Measurements from ENCODE around the gene SLC22A1.
"Not testable (repeated sequence)": the region's sequence is repeated elsewhere in the genome, so short reads cannot be mapped to it uniquely, and the experiment has no call there.

The SLC22A1 gene

DNA sequence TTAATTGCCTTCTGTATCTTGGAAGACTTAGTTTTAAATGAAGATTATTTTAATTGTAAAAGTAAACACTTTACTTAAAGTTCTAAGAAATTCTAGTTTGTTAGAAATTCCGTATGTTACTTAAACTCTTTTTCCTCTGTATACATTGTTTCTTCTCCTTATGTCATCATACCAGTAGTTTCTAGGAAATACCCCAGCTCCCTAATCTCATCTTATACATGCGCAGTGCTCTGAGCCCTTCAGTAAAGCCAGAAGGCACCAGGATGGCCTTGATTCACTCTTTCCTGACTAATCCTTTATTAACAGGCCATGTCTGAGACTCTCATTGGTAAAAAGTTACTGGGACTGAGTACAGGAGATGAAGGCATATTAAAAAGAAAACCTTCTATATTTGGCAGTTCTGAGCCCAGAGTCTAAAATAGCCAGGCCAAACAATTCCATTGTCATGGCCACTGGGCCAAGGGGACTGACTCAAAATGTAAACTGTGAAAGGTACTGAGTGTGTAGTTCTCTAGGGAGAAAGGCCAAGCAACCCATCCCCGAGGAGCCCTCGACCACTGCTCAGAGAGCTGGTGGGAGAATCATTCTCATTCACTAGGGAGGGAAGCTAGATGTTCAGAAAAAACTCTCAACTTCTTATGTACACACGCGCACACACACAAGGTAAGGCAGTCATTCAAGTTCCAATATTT, 25.0 kb downstream of the SLC22A1 start:
- Histone ChIP-seq H3K9me3 (no peaks in the 10 kb centered on the region), H3K36me3 (replicated peaks) (no peaks in the 10 kb centered on the region), H3K4me3 (no peak overlapping the region), H3K4me1 (no peaks in the 10 kb centered on the region), H3K27me3 (ENCODE audit: low read depth) (peaks cover 5% of the 10 kb centered on the region)
- in situ Hi-C loops (cut with MboI; ENCODE audit: low sequenced_read_pairs) = loop anchor here (10.0 kb wide), 1 partner anchor 308 kb away; no protein-coding TSS in a partner anchor
- DNase-seq (ENCODE audit: low spot score in 2 of 2) = no peak

DNA sequence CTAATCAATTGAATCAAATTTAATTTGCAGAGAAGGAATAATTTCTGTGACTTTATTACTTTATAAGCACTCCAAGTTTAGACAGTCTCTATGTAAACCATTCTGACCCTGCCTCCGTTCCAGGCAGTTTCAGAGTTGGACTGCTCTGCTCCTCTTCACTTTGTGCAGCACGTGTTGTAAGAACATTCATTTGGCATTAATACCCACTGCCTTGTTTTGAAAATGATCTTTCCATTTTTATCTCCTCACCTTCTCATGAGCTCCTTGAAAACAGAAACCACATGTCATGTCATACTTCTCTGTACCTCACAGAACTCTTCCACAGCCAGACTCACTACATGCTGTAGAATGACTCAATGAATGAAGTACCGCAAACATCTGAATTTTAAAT, 25.5 kb downstream of the SLC22A1 start:
- H3K4me1 ChIP-seq = no peaks in the 10 kb centered on the region
- DNase-seq (ENCODE audit: low spot score in 2 of 2) = no peak
- H3K9me3 ChIP-seq = no peaks in the 10 kb centered on the region
- in situ Hi-C loops (cut with MboI; ENCODE audit: low sequenced_read_pairs) = loop anchor here (10.0 kb wide), 1 partner anchor 308 kb away; no protein-coding TSS in a partner anchor
- peaks cover 5% of the 10 kb centered on the region for H3K27me3 ChIP-seq (ENCODE audit: low read depth)
- H3K4me3 ChIP-seq = no peak overlapping the region
- H3K36me3 ChIP-seq (replicated peaks) = no peaks in the 10 kb centered on the region

- Histone ChIP-seq H3K27me3 (ENCODE audit: low read depth) (peaks cover 5% of the 10 kb centered on the region), H3K4me1 (no peaks in the 10 kb centered on the region), H3K9me3 (no peaks in the 10 kb centered on the region), H3K4me3 (no peak overlapping the region), H3K36me3 (replicated peaks) (no peaks in the 10 kb centered on the region)
- no peak for DNase-seq (ENCODE audit: low spot score in 2 of 2)
- in situ Hi-C loops (cut with MboI; ENCODE audit: low sequenced_read_pairs) = no loop called here
Observed at GRCh38 chr6:160154471-160154870, 32.9 kb downstream of the SLC22A1 start.

DNA sequence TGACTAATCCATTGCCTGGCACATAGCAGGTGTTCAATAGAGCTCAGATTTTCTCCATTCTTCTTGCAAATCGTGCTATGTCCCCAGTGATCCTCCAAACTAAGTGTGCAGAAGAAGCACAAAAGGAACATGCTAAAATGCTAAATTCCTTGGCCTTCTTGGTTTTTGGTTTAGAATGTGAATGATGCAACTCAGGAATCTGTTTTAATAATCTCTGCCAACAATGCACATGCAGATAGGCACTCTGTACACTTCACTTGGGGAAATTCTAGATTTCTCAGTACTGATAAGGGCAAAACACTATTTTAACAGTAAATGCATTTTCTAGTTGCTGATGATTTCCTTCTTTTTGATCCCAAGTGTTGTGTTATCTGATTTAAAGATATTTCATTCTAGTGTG, 35.2 kb downstream of the SLC22A1 start:
- Histone ChIP-seq H3K4me3 (no peak overlapping the region), H3K36me3 (replicated peaks) (no peaks in the 10 kb centered on the region), H3K4me1 (no peaks in the 10 kb centered on the region), H3K27me3 (ENCODE audit: low read depth) (no peaks in the 10 kb centered on the region), H3K9me3 (no peaks in the 10 kb centered on the region)
- in situ Hi-C loops (cut with MboI; ENCODE audit: low sequenced_read_pairs) = no loop called here
- DNase-seq (ENCODE audit: low spot score in 2 of 2) = no peak

DNA sequence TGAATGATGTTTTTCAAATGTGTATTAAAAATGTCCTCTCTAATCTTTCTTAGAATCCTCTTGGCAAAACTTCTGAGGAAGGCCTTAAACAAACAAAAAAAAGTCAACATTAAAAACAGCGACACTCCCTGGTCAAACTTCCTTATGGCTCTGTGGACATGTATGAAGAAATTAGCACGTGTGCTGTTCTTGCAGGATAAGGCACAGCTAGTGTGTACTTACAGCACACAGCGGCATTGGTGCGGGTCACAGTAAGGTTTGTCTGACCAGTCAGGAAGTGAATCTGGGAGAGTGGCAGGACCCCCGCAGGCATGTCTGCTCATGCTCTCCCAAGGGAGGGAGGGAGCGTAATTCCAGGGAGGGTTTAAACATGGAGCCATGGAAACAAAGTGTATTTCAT, 38.8 kb downstream of the SLC22A1 start:
- H3K4me3 ChIP-seq = no peak overlapping the region
- no peaks in the 10 kb centered on the region for H3K27me3 ChIP-seq (ENCODE audit: low read depth)
- in situ Hi-C loops (cut with MboI; ENCODE audit: low sequenced_read_pairs) = no loop called here
- no peaks in the 10 kb centered on the region for H3K36me3 ChIP-seq (replicated peaks)
- no peak for DNase-seq (ENCODE audit: low spot score in 2 of 2)
- no peaks in the 10 kb centered on the region for H3K4me1 ChIP-seq
- H3K9me3 ChIP-seq = no peaks in the 10 kb centered on the region

DNA sequence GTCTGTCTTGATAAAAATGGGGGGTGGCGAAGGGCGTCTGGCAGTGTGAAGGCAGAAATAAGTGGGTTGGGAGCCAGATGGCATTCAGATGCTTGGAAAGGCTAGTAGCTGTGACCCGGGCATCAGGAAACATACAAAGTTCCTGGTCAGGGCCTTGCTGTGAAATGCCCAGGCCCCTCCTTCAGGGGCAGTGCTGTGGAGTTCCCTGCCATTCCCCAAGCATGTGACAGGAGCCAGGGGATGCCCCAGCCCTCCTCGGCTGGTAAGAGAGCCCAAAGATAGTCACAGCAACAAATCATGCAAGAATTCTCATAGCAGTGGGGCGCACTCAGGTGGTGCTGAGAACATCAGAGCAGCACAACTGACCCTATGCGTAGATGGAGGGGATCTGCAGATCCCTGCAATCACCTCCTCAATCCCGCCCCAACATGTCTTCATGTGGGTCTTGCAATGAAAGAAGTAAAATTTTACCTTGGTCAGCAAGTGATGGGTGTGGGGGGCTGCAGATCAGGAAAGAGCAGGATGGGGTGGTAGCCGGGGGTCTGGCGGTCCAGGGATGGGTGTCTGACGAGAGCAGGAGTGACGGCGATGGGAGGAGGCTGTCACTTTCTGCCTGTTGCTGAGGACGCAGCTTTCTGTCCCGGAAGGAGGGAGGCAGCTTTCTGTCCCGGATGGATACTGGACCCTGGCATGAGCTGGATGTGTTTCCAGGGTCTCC, 39.5 kb downstream of the SLC22A1 start:
- Histone ChIP-seq H3K27me3 (ENCODE audit: low read depth) (no peaks in the 10 kb centered on the region), H3K9me3 (no peaks in the 10 kb centered on the region), H3K4me3 (no peak overlapping the region), H3K36me3 (replicated peaks) (no peaks in the 10 kb centered on the region), H3K4me1 (no peaks in the 10 kb centered on the region)
- DNase-seq (ENCODE audit: low spot score in 2 of 2) = no peak
- in situ Hi-C loops (cut with MboI; ENCODE audit: low sequenced_read_pairs) = no loop called here

GRCh38 chr6:160161647-160161986, 40.0 kb downstream of the SLC22A1 start:
- Histone ChIP-seq H3K36me3 (replicated peaks) (no peaks in the 10 kb centered on the region), H3K27me3 (ENCODE audit: low read depth) (no peaks in the 10 kb centered on the region), H3K4me3 (no peak overlapping the region), H3K9me3 (no peaks in the 10 kb centered on the region), H3K4me1 (no peaks in the 10 kb centered on the region)
- in situ Hi-C loops (cut with MboI; ENCODE audit: low sequenced_read_pairs) = no loop called here
- no peak for DNase-seq (ENCODE audit: low spot score in 2 of 2)

DNA sequence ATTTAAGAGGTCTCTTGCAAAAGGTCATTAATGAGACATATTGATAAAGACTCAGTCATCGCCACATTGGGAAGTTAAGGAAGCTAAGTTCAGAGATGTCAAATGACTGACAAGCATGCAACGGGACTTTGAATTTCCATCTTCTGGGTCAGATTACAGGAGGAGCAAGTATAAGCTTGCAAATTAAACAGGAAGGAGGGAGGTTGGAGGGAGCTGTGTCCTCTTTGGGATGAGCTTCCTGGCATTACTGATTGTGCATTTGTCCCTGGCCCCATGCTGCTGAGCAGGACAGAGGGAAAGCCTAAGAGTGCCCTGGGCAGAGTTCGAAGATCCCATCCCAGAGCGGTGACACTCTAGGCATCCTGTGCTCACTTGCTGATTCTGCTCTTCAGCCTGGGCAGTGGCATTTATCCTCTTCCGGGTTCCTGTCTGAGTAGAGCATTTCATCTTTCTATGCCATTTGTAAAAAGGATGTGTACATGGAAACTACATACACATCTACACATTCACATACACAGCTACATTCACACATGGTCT, 40.5 kb downstream of the SLC22A1 start:
- in situ Hi-C loops (cut with MboI; ENCODE audit: low sequenced_read_pairs) = no loop called here
- no peak for DNase-seq (ENCODE audit: low spot score in 2 of 2)
- Histone ChIP-seq H3K27me3 (ENCODE audit: low read depth) (no peaks in the 10 kb centered on the region), H3K4me3 (no peak overlapping the region), H3K9me3 (no peaks in the 10 kb centered on the region), H3K4me1 (no peaks in the 10 kb centered on the region), H3K36me3 (replicated peaks) (no peaks in the 10 kb centered on the region)

DNA sequence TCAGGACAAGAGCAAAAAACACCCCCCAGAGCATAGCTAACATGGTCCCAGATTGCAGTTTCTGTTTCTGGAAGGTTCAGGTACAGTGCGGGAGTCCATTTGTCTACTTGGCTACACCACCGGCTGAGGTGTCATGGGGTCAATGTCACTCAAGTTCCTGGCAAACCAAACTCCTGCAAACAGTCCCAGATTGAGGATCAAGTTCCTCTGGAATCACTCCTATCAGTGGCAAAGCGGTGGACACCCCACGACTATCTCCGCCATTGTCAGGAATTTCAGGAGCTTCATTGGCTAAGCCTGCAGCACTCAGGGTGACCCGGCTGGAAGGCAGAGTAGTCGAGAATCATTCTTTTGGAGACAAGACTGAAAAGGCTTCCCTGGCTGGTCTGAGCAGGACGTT, 41.8 kb downstream of the SLC22A1 start:
- Histone ChIP-seq H3K9me3 (no peaks in the 10 kb centered on the region), H3K4me3 (no peak overlapping the region), H3K4me1 (no peaks in the 10 kb centered on the region), H3K36me3 (replicated peaks) (no peaks in the 10 kb centered on the region), H3K27me3 (ENCODE audit: low read depth) (no peaks in the 10 kb centered on the region)
- in situ Hi-C loops (cut with MboI; ENCODE audit: low sequenced_read_pairs) = no loop called here
- no peak for DNase-seq (ENCODE audit: low spot score in 2 of 2)

GRCh38 chr6:160163912-160164311, 42.3 kb downstream of the SLC22A1 start:
- DNase-seq (ENCODE audit: low spot score in 2 of 2) = no peak
- in situ Hi-C loops (cut with MboI; ENCODE audit: low sequenced_read_pairs) = no loop called here
- H3K4me1 ChIP-seq = no peaks in the 10 kb centered on the region
- H3K4me3 ChIP-seq = no peak overlapping the region
- no peaks in the 10 kb centered on the region for H3K9me3 ChIP-seq
- H3K36me3 ChIP-seq (replicated peaks) = no peaks in the 10 kb centered on the region
- no peaks in the 10 kb centered on the region for H3K27me3 ChIP-seq (ENCODE audit: low read depth)

GRCh38 chr6:160165928-160166327, 44.3 kb downstream of the SLC22A1 start:
- H3K27me3 ChIP-seq (ENCODE audit: low read depth); in situ Hi-C loops (cut with MboI; ENCODE audit: low sequenced_read_pairs); DNase-seq (ENCODE audit: low spot score in 2 of 2); H3K36me3 ChIP-seq (replicated peaks); H3K4me3 ChIP-seq; H3K4me1 ChIP-seq; H3K9me3 ChIP-seq: not testable (repeated sequence)

DNA sequence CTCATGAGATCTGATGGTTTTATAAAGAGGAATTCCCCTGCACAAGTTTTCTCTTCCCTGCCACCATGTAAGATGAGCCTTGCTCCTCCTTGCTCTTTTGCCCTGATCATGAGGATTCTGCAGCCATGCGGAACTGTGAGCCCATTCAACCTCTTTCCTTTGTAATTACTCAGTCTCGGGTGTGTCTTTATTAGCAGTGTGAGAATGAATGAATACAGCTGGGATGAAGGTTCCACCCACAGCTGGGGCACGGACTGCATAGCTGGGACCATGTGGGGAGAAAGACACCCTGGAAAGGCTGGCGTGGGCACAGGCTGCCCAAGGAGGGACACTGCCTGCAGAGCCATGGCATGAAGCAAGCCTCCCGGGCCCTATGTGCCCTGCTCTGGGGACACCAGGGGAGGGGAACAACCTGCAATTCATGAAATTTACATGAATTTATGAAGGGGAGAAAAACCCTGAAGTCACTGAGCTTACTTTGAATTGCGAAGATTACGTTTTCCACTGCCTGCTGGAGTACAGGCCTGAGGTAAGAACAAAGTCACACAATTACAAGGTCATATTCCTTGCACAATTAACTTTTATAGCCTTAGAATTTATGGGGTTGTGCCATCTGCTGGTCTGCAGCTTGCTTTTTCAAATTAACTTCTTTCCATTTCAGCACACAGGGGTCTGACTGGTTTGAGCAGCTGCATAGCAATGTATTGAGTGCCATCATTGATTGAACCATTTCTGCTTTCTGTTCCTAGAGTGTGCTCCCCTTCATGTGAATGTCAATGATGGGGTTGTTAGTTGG, 46.2 kb downstream of the SLC22A1 start:
- no peaks in the 10 kb centered on the region for H3K36me3 ChIP-seq (replicated peaks)
- H3K4me1 ChIP-seq = no peaks in the 10 kb centered on the region
- in situ Hi-C loops (cut with MboI; ENCODE audit: low sequenced_read_pairs) = no loop called here
- no peak overlapping the region for H3K4me3 ChIP-seq
- H3K9me3 ChIP-seq = no peaks in the 10 kb centered on the region
- peak in 1 of 2 experiments; percentile 5 for DNase-seq (ENCODE audit: low spot score in 2 of 2)
- H3K27me3 ChIP-seq (ENCODE audit: low read depth) = no peaks in the 10 kb centered on the region

DNA sequence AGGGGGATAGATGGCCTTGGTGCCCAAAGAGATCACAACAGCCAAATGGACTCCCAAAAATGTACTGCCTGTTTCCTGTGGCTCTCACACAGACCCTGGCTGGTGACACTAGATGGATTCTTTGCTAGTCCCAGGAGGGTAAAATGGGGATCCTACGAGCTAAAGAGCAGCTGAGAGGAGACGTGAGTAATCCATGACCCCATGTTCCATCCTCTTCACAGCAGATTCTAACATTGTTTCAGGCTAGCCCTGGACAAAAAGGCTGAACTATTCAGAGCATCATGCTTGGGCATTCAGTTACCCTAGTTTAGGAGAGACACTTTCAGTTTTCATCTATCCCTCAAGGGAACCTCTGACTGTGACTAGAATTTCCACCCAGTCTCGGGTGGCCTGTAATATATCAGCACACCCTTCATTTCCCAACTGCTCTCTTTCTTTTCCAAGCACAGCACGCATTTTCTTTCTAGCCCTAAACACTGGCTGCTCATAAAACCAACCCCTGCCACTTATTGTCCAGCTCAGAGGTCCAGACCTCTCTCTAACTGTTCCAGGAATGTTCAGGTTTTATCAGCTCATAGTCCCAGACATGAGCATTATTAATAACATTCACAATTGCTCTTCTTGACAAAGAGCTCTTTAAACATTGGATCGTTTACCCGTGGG, 48.5 kb downstream of the SLC22A1 start:
- no peak for DNase-seq (ENCODE audit: low spot score in 2 of 2)
- no peaks in the 10 kb centered on the region for H3K36me3 ChIP-seq (replicated peaks)
- H3K9me3 ChIP-seq = no peaks in the 10 kb centered on the region
- H3K27me3 ChIP-seq (ENCODE audit: low read depth) = no peaks in the 10 kb centered on the region
- no peak overlapping the region for H3K4me3 ChIP-seq
- no peaks in the 10 kb centered on the region for H3K4me1 ChIP-seq
- in situ Hi-C loops (cut with MboI; ENCODE audit: low sequenced_read_pairs) = no loop called here

All from HAP-1 (cell line).